T-helper 9 cell (primary cell): ENCODE measurements around the gene PDSS2.
"Not testable (repeated sequence)": the region's sequence is repeated elsewhere in the genome, so short reads cannot be mapped to it uniquely, and the experiment has no call there.

Experiments
- DNase-seq: peaks from one replicate; pipeline ENCODE4 v3.0.0-alpha.2; 2020

PDSS2 gene

DNA sequence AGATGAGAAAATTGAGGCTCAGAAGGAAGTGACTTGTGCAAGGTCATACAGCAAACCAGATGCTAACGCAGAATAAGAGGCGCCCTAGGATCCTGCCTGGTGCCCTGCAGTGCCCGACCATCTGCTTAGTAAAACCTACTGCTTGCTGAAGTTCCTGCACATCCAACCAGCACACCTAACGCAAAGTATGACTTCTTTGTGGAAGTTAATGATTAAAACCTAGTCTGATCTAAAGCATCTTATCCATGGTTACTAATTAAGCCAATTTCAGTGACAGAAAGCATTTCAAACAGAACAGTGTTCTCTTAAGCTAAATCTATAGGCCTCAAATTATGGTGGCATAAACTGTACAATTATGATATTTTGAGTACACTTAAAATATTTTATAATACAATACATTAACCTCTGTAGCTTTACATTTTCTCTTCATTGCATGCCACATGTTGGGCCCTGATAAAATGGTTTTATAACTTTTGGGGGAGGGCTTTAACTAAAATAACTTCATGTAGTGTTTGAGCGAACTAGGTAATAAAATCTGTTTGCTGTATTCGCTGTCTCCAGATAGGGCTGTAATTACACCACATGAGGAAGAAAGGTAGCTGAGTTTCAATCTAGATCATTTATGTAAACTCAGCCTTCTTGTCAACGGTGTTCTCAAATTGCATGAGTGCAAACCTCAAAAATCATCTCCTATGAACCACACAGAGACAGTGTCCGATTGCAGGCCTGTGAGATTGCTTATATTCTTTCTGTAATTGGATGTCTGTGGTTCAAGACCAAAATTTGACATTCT lies 306.5 kb downstream of the PDSS2 start:
- no peak for DNase-seq

- no peak for DNase-seq
These were observed 314.7 kb downstream of the PDSS2 start for GRCh38 chr6:107144666-107145065.

DNA sequence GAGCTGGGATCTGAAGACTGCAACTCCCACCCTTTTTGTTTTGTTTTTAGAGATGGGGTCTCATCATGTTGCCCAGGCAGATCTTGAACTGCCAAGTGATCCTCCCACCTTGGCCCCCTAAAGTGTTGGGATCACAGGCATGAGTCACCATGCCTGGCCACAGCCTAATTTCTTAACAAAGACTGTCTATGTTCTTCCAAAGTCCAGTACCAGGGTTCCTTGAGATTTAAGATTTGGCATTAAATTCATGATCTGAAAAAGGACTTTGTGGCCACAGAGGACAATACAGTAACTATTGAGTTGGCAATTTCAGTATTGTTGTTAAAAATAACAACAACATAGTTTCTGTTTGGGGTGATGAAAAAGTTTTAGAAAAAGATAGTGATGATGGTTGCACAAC lies 315.4 kb downstream of the PDSS2 start:
- DNase-seq = no peak

DNA sequence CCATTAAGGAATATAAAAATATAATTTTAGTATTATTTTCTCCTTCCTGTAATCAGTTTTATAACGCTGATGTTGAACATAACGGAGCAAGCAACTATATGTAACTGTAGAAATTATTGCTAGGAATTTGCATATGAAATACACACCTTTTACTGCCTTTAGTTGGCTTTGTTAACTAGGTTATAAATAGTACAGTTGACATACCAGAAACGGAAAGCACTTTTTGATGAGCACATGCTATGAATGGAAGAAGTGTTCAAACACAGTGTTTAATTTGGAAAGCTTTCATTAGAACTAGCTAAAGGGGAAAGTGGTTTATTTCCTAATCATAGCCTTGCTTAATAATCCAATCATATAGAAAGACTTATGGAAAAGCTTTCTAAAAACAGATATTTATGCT lies 318.8 kb downstream of the PDSS2 start:
- DNase-seq = no peak

GRCh38 chr6:107136324-107136723 lies 323.0 kb downstream of the PDSS2 start:
- DNase-seq = not testable (repeated sequence)

- DNase-seq = not testable (repeated sequence)
These were observed 324.2 kb downstream of the PDSS2 start for GRCh38 chr6:107135048-107135680.

DNA sequence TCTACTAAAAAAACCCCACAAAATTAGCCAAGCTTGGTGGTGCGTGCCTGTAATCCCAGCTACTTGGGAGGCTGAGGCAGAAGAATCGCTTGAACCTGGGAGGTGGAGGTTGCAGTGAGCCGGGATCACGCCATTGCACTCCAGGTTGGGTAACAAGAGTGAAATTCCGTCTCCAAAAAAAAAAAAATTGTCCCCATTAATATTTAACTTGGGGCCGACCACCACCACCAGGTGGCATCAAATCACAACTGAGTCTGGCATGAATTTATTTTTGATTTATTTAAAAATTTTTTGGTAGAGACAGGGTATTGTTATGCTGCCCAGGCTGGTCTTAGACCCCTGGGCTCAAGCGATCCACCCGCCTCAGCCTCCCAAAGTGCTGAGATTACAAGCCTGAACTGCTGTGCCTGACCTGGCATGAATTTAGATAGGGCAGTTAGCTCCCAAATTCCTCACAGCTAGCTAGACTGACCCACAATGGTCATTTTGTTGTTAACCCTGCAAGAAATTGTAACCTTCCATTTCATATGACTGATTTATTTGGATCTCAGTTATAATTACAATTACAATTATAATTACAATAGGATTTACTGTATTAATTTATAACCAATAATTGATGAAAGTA lies 326.9 kb downstream of the PDSS2 start:
- DNase-seq = no peak

- DNase-seq = no peak
These were observed 329.9 kb downstream of the PDSS2 start for GRCh38 chr6:107129370-107129925.

- no peak for DNase-seq
These were observed 330.8 kb downstream of the PDSS2 start for GRCh38 chr6:107128577-107128976.

GRCh38 chr6:107128175-107128574 lies 331.2 kb downstream of the PDSS2 start:
- DNase-seq = no peak

DNA sequence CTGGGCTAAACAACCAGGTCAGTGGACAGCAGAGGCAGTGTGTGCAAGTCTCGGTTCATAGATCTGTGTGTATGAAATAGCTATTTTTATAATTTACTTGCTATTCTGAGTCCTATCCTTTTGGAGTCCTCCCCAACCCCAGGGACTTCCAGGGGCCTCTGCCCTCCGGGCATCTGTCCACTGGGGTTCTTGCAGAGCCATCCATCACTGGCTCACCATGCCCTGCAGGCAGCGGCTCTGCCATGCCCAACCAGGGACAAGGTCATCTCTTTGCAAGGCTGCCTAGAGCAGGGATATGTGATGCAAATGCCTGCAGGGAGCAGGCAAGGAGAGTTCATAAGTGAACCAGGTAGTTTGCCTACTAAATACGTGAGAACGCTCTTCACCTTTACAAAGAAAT lies 333.6 kb downstream of the PDSS2 start:
- DNase-seq = no peak

GRCh38 chr6:107124934-107125348 lies 334.4 kb downstream of the PDSS2 start:
- no peak for DNase-seq

- DNase-seq = no peak
These were observed 335.9 kb downstream of the PDSS2 start for GRCh38 chr6:107123501-107123900.

DNA sequence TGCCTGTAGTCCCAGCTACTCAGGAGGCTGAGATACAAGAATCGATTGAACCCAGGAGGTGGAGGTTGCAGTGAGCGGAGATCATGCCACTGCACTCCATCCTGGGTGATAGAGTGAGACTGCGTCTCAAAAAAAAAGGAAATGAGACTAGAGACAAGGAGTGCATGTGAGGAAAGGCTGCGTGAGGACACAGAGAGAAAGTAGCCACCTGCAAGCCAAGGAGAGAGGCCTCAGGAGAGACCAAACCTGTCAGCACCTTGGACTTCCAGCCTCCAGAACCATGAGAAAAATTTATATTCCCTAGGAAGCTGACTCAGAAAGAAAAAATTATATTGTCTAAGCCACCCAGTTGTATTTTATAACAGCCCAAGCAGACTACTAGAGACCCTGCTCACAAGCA lies 336.6 kb downstream of the PDSS2 start:
- DNase-seq = no peak

DNA sequence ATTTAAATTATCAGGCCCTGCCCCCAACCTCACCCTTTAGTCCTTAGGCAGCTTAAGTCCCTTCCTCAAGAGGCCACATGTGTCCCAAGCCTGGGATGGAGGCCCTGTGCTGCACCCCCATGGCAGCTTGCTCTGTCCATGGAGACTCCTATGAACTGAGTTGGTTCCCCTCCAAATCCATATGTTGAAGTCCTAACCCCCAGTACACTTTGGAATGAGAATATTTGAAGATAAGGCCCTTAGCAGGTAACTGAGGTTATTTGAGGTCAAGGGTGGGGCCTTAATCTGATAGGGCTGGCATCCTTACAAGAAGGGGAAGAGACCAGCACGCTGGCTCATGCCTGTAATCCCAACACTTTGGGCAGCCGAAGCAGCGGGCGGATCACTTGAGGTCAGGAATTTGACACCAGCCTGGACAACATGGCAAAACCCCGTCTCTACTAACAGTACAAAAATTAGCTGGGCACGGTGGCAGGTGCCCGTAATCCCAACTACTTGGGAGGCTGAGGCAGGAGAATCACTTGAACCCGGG lies 337.3 kb downstream of the PDSS2 start:
- DNase-seq = no peak

DNA sequence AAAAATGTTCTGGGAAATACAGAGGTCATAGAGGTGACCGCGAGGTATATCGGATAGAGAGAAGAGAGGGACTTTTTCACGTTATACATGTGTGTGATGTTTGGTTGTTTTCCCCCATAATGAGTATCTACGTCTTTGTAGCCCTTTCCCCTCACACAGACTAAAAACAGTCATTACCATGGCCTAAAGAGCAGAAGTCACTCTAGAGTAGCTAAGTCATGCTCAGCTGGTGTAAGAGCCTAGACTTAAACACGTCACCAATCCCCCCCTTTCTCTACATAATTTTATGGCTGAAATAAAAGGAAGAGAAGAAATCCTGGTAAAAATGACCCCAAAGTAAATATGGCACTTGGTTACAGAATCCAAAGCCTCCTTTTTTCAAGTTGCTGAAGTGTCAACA lies 338.1 kb downstream of the PDSS2 start:
- no peak for DNase-seq

GRCh38 chr6:107120404-107120803 lies 339.0 kb downstream of the PDSS2 start:
- DNase-seq = no peak

GRCh38 chr6:107118976-107119375 lies 340.4 kb downstream of the PDSS2 start:
- DNase-seq = no peak

DNA sequence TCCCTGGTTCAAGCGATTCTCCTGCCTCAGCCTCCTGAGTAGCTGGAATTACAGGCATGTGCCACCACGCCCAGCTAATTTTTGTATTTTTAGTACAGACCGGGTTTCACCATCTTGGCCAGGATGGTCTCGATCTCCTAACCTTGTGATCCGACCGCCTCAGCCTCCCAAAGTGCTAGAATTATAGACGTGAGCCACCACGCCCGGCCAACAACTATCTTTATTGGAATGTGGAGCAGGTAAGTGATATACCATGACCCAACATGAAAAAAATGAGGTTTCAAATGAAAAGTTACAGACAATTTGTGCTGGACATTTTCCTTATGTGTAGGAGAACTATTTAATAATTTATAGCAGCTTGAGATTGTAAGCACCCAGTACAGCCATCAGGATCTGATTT lies 340.8 kb downstream of the PDSS2 start:
- DNase-seq = not testable (repeated sequence)

DNA sequence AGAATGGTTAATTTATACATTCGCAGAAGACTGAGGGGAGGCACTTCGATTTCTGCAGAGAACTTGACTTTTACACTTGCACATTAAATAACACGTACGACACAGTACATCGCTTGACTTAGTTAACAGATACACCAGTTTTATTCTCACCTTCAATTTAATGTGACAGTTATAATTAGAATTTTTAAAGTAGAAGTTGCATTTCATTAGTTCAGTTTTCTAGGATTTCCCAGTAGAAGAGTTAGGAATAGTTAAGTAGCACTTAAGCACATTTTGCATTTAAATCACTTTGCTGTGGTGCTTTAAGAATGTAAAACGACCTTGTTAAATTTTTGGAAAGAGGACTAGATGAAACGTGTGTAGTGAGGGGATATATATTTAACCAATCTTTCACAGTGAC lies 342.4 kb downstream of the PDSS2 start:
- no peak for DNase-seq

DNA sequence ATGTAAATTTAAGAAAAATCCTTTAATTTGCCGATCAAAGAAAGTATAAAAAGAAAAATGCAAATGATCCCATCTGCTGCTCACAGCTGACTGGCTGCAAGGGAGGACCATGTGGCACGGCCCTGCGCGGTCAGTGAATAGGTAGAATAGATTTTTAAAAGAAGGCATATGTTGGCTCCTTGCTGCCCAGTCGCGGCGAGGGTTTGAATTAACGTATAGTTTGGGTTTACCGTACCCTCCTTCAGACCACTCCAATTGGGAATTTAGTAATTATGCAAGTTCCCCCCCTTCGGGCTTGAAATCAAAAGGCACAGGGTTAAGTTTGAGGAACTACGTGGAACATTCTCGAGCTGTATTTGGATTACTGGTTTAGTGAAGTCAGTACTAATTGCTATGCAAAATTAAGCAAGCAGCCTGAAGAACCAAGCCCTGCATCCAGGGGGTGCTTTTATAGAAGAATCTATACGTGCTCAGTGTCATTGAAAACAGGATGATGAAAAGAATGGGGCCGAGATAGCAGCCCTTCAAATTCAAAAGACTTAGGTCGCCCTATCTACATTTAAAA lies 343.0 kb downstream of the PDSS2 start:
- DNase-seq = no peak

DNA sequence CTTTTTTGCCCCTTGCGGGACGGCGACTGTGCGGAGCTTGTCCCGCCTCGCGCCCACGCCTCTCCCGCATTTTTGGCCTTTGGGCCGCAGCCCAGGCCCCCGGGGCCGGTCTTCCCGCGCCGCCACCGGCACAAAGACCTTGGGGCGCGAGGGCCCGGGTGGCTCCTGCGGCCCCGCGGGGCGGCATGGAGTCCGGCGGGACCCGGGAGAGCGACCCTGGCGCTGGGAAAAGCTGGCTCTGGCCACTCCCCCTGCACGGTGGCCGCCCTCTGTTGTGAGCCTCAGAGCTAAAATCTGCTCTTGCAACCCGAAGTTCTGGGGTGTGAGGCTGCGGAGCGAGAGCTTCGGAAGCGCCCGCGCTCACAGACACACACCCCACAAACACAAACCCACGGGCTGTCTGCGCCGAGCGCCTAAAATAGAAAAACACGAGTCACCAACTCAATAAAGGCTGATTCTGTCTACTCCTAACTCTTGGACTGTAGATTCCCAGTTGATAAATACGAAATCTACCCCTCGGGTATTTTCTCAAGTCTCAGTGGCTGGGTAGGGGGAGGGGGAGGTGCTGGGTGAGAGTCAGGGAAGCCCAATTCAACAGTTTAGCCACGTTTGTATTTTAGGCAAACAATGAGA lies 343.6 kb downstream of the PDSS2 start:
- no peak for DNase-seq
